Measurements from ENCODE around the gene PLCB1. TPM values are rescaled to one million over a fixed set of nuclear protein-coding genes. Genes with fewer than 3 reads are reported as not detected.

PLCB1 gene
- total and polyA plus RNA-seq, 10 of the 15 experiments (the other 5 are each of a cell fraction or from before 2014, with no cell fraction given) = 0.05 to 5.3 (median 0.17) TPM; not detected in 1

GRCh38 chr20:8526610-8527009, 394.5 kb downstream of the PLCB1 start:
- Histone ChIP-seq H3K9me3 (replicated peaks; ENCODE audit: control insufficient read depth, insufficient read depth, low read length) (no peaks in the 10 kb centered on the region), H3K4me1 (ENCODE audit: control insufficient read depth, insufficient read depth, low read length) (no peaks in the 10 kb centered on the region), H2AFZ (ENCODE audit: control insufficient read depth, low read depth, low read length) (no peak overlapping the region), H3K27ac (ENCODE audit: control insufficient read depth, insufficient read depth) (no peak overlapping the region), H3K27me3 (replicated peaks in 1 of 2; ENCODE audit: control insufficient read depth in 2 of 2, insufficient read depth in 2 of 2, low read length in 1 of 2) (no peaks in the 10 kb centered on the region), H3K36me3 (ENCODE audit: control insufficient read depth in 2 of 2, insufficient read depth in 2 of 2, low read length in 1 of 2) (no peaks in the 10 kb centered on the region), H3K4me2 (ENCODE audit: control insufficient read depth, insufficient read depth) (no peak overlapping the region), H3K9ac (ENCODE audit: control insufficient read depth, insufficient read depth, low read length) (no peak overlapping the region), H4K20me1 (ENCODE audit: control insufficient read depth, insufficient read depth) (no peaks in the 10 kb centered on the region), H3K79me2 (ENCODE audit: control insufficient read depth, insufficient read depth, low read length) (no peaks in the 10 kb centered on the region), H3K4me3 (no peak overlapping the region)
- ATAC-seq (no peak), FAIRE-seq (no peak), DNase-seq (ENCODE audit: low read depth, low spot score) (no peak)
- POLR2A ChIA-PET = no interaction called here
- SMC1A ChIA-PET (ENCODE audit: uncharacterized antibody, unreplicated experiment) = interaction anchor here (1.2 to 2.0 kb wide), 3 partner anchors 9 to 20 kb away, joined by 3 to 6 read pairs (median 4); no protein-coding TSS in a partner anchor
- intact Hi-C loops (cut with micrococcal nuclease; ENCODE audit: unreplicated experiment) (no loop called here), in situ Hi-C loops (cut with MboI) (no loop called here)
- CTCF ChIA-PET = interaction anchor here (1.0 to 1.7 kb wide), 5 partner anchors 9 to 196 kb away, joined by 3 to 7 read pairs (median 3); no protein-coding TSS in a partner anchor
- WGBS (ENCODE audit: insufficient coverage, insufficient replicate concordance, low lambda C conversion rate, missing lambda C conversion rate) = 71% methylated on average over 2 of the region's 2 CpGs
- no TSS peak for BruUV-seq (replicated peaks)
- RAD21 ChIA-PET (ENCODE audit: unreplicated experiment) = no interaction called here
- TF ChIP-seq STAT3 (IDR thresholded peaks at IDR 0.05; ENCODE audit: low read depth, low read length) (no peak), ZNF592 (IDR thresholded peaks at IDR 0.05) (no peak), NRF1 (conservative IDR thresholded peaks at IDR 0.05; ENCODE audit: low read depth, low read length) (no peak), SUZ12 (IDR thresholded peaks at IDR 0.05; ENCODE audit: unreplicated experiment) (no peak), CBFB (IDR thresholded peaks at IDR 0.05; ENCODE audit: low read depth) (no peak), RAD51 (IDR thresholded peaks at IDR 0.05) (no peak), IRF5 (IDR thresholded peaks at IDR 0.05; ENCODE audit: borderline replicate concordance) (no peak), MYB (IDR thresholded peaks at IDR 0.05; ENCODE audit: borderline replicate concordance, low read depth, low read length) (no peak)
